OCI-LY1 (cell line): ENCODE data around the gene TRIM56.

Experiments
- CTCF ChIP-seq: fragments of 200-600 bp; sonication (generic), shearing (Covaris generic); IDR thresholded peaks from 2 replicates; pipeline ENCODE4 v1.5.1; 2017; ENCODE audit warnings: mild to moderate bottlenecking, antibody characterized with exemption, low read length, moderate library complexity, mixed read lengths
- EZH2 ChIP-seq: fragments of 200-600 bp; sonication (generic), shearing (Covaris generic); IDR thresholded peaks from 2 replicates; pipeline ENCODE4 v1.8.0; 2017; ENCODE audit warnings: borderline replicate concordance, mixed run types, mild to moderate bottlenecking, antibody characterized with exemption, low read length, moderate library complexity, mixed read lengths

- TF ChIP-seq CTCF (no peak), EZH2 (no peak)
These were observed 28.6 kb downstream of the TRIM56 start for GRCh38 chr7:101113836-101114235.
